H1 (cell line): ENCODE results near the gene C16orf89. TPM values are rescaled to one million over a fixed set of nuclear protein-coding genes. Genes with fewer than 3 reads are reported as not detected.
"Not testable (repeated sequence)": the region's sequence is repeated elsewhere in the genome, so short reads cannot be mapped to it uniquely, and the experiment has no call there.

Experiments
- CTCF ChIA-PET: fragments of 300-600 bp; sonication (Branson Sonifier 250); formaldehyde crosslinking; loops from one replicate; lab custom pipeline; 2021; ENCODE audit not compliant: partially characterized antibody; lab: Charles Lee
- POLR2A ChIA-PET: fragments of 300-600 bp; sonication (Branson Sonifier 250); formaldehyde crosslinking; loops from one replicate; lab custom pipeline; 2021; ENCODE audit warnings: inconsistent platforms; ENCODE audit not compliant: partially characterized antibody; lab: Charles Lee
- DNase-seq, 2 experiments: peaks; one replicate each; pipeline versions ENCODE4 v3.0.0 to v3.0.0-alpha.2; 2010 to 2022; ENCODE audit warnings: low spot score in 2 of 2, low read depth in 1 of 2, mixed read lengths in 1 of 2
- FAIRE-seq: peaks from 2 replicates; lab custom pipeline; 2011; peaks lifted over from hg19 to GRCh38; lab: Jason Lieb, UNC
- H2AFZ ChIP-seq: 2 replicates; pipeline ENCODE4 v1.8.1; 2012; ENCODE audit warnings: low read length, inconsistent platforms
- H2AK5ac ChIP-seq: 2 replicates; pipeline ENCODE4 v1.6.1; 2013; ENCODE audit warnings: low read depth, low read length
- H2BK120ac ChIP-seq: replicated peaks from 2 replicates; pipeline ENCODE3; 2013; ENCODE audit warnings: low read depth, low read length, inconsistent platforms
- H2BK12ac ChIP-seq: 2 replicates; pipeline ENCODE4 v1.6.1; 2013; ENCODE audit warnings: low read depth, low read length
- H2BK15ac ChIP-seq: 2 replicates; pipeline ENCODE4 v1.6.1; 2013; ENCODE audit warnings: low read length
- H2BK20ac ChIP-seq: 2 replicates; pipeline ENCODE4 v1.6.1; 2013; ENCODE audit warnings: low read length
- H2BK5ac ChIP-seq: 2 replicates; pipeline ENCODE4 v1.6.1; 2013; ENCODE audit warnings: low read depth, low read length
- H3K14ac ChIP-seq: 2 replicates; pipeline ENCODE4 v1.6.1; 2013; ENCODE audit warnings: inconsistent platforms; ENCODE audit not compliant: insufficient read length
- H3K18ac ChIP-seq: 2 replicates; pipeline ENCODE4 v1.6.1; 2013; ENCODE audit warnings: low read length; ENCODE audit errors: extremely low read depth
- H3K23ac ChIP-seq: 2 replicates; pipeline ENCODE4 v1.6.1; 2013; ENCODE audit warnings: inconsistent platforms; ENCODE audit not compliant: insufficient read length
- H3K23me2 ChIP-seq: 2 replicates; pipeline ENCODE4 v1.6.1; 2013; ENCODE audit warnings: low read depth, low read length
- H3K27ac ChIP-seq: 2 replicates; pipeline ENCODE4 v1.6.1; 2011; ENCODE audit warnings: low read depth, low read length, inconsistent platforms
- H3K27me3 ChIP-seq, 4 experiments: replicated peaks in 1 of 4; 1 replicate in 1 of 4; 2 replicates in 3 of 4; pipeline versions ENCODE4 v1.6.1 to v1.8.1; 2011 to 2013; ENCODE audit warnings: low read length in 3 of 4, mild to moderate bottlenecking in 3 of 4, inconsistent platforms in 2 of 4, mixed read lengths in 2 of 4, moderate library complexity in 1 of 4; ENCODE audit not compliant: control insufficient read depth in 3 of 4, insufficient read depth in 3 of 4; ENCODE audit errors: extremely low read depth in 1 of 4
- H3K36me3 ChIP-seq, 4 experiments: 2 replicates each; pipeline versions ENCODE4 v1.6.1 to v1.8.1; 2011 to 2013; ENCODE audit warnings: mild to moderate bottlenecking in 4 of 4, low read length in 3 of 4, moderate library complexity in 2 of 4, control low read depth in 1 of 4, inconsistent platforms in 1 of 4; ENCODE audit not compliant: insufficient read depth in 4 of 4, control insufficient read depth in 2 of 4
- H3K4ac ChIP-seq: replicated peaks from 2 replicates; pipeline ENCODE3; 2013; ENCODE audit warnings: low read length, low read depth, mixed read lengths, inconsistent platforms; ENCODE audit not compliant: insufficient read length
- H3K4me1 ChIP-seq, 4 experiments: replicated peaks in 1 of 4; 1 replicate in 1 of 4; 2 replicates in 3 of 4; pipeline versions ENCODE4 v1.6.1 to v1.8.1; 2011 to 2013; ENCODE audit warnings: low read length in 3 of 4, inconsistent platforms in 2 of 4, mixed read lengths in 1 of 4; ENCODE audit not compliant: insufficient read depth in 4 of 4, control insufficient read depth in 3 of 4
- H3K4me2 ChIP-seq, 2 experiments: 2 replicates each; pipeline versions ENCODE4 v1.6.1 to v1.8.1; 2011 to 2013; ENCODE audit warnings: low read depth in 2 of 2, low read length in 2 of 2, control low read depth in 1 of 2, inconsistent platforms in 1 of 2, mild to moderate bottlenecking in 1 of 2; ENCODE audit not compliant: insufficient read depth in 1 of 2
- H3K4me3 ChIP-seq, 4 experiments: fragments of 200-600, 300-600 bp in 1 of 4; sonication (generic), shearing (Covaris generic), sonication (Bioruptor Twin) in 1 of 4; 2 replicates each; pipeline versions ENCODE4 v1.5.1 to v1.8.1; 2011 to 2016; ENCODE audit warnings: low read length in 4 of 4, low read depth in 3 of 4, control low read depth in 2 of 4, inconsistent platforms in 2 of 4, mild to moderate bottlenecking in 2 of 4, mixed read lengths in 1 of 4, moderate library complexity in 1 of 4; ENCODE audit not compliant: insufficient read depth in 2 of 4; ENCODE audit errors: extremely low read depth in 1 of 4
- H3K56ac ChIP-seq: replicated peaks from 2 replicates; pipeline ENCODE3; 2013; ENCODE audit warnings: low read depth, mild to moderate bottlenecking, mixed read lengths, low read length, inconsistent platforms; ENCODE audit not compliant: insufficient read length
- H3K79me1 ChIP-seq: 2 replicates; pipeline ENCODE4 v1.6.1; 2013; ENCODE audit warnings: low read depth, low read length, control low read depth
- H3K79me2 ChIP-seq, 2 experiments: 2 replicates each; pipeline versions ENCODE4 v1.6.1 to v1.8.1; 2012 to 2013; ENCODE audit warnings: low read length in 2 of 2, mild to moderate bottlenecking in 2 of 2, inconsistent platforms in 1 of 2; ENCODE audit not compliant: insufficient read depth in 2 of 2, control insufficient read depth in 1 of 2
- H3K9ac ChIP-seq, 4 experiments: replicated peaks in 1 of 4; 1 replicate in 1 of 4; 2 replicates in 3 of 4; pipeline versions ENCODE4 v1.6.1 to v1.8.1; 2011 to 2013; ENCODE audit warnings: low read depth in 3 of 4, low read length in 3 of 4, control low read depth in 2 of 4, mild to moderate bottlenecking in 2 of 4, moderate library complexity in 2 of 4, inconsistent platforms in 1 of 4; ENCODE audit errors: extremely low read depth in 1 of 4
- H3K9me3 ChIP-seq, 2 experiments: 2 replicates each; pipeline versions ENCODE4 v1.6.1 to v1.8.1; 2012 to 2013; ENCODE audit warnings: mild to moderate bottlenecking in 2 of 2, moderate library complexity in 2 of 2, control low read depth in 1 of 2, inconsistent platforms in 1 of 2, low read depth in 1 of 2, low read length in 1 of 2, mixed read lengths in 1 of 2; ENCODE audit not compliant: insufficient read depth in 2 of 2
- H4K20me1 ChIP-seq, 2 experiments: replicated peaks in 1 of 2; 2 replicates each; pipeline versions ENCODE3 to v1.8.1; 2011 to 2013; ENCODE audit warnings: inconsistent platforms in 2 of 2, low read length in 2 of 2, mild to moderate bottlenecking in 1 of 2; ENCODE audit not compliant: insufficient read depth in 2 of 2, control insufficient read depth in 1 of 2
- H4K5ac ChIP-seq: 2 replicates; pipeline ENCODE4 v1.6.1; 2013; ENCODE audit warnings: low read length, low read depth, mixed read lengths, inconsistent platforms; ENCODE audit not compliant: insufficient read length
- H4K8ac ChIP-seq: 2 replicates; pipeline ENCODE4 v1.8.0; 2013; ENCODE audit warnings: mild to moderate bottlenecking, moderate library complexity, low read length, inconsistent platforms; ENCODE audit not compliant: insufficient read depth; ENCODE audit errors: extremely low read depth
- H4K91ac ChIP-seq: replicated peaks from 2 replicates; pipeline ENCODE3; 2013; ENCODE audit warnings: low read length, mixed read lengths, inconsistent platforms; ENCODE audit not compliant: insufficient read length
- WGBS, 2 experiments: shearing (Covaris generic) in 1 of 2; methylation state at CpG; one replicate each; pipeline versions ENCODE4 v1.1.6 to v1.1.7; 2013 to 2015; ENCODE audit warnings: low lambda C conversion rate in 2 of 2, mixed read lengths in 2 of 2, inconsistent platforms in 1 of 2, low coverage in 1 of 2, missing lambda C conversion rate in 1 of 2; ENCODE audit not compliant: insufficient replicate concordance in 2 of 2, insufficient coverage in 1 of 2, insufficient read length in 1 of 2; ENCODE audit errors: extremely low coverage in 1 of 2, missing lambda C conversion rate in 1 of 2; 5-methylcytosine and 5-hydroxymethylcytosine counted together
- polyA plus RNA-seq, 7 experiments: library from polyadenylated mRNA; depleted of rRNA in 3 of 7; stranded (reverse) in 5 of 7; unstranded in 2 of 7; fragments of >200 nt in 5 of 7; fragments of 200-250 nt in 2 of 7; gene quantifications; 1 replicate in 5 of 7; 2 replicates in 1 of 7; 4 replicates in 1 of 7; pipeline versions ENCODE4 v1.2.1 to v1.2.3, GENCODE V29; 2011 to 2013; ENCODE audit warnings: missing spikeins in 2 of 7, mixed read lengths in 2 of 7
- total RNA-seq: library from RNA; stranded (reverse); fragmentation: NEBNext Ultra II Directional; extraction: Animal tissue kit (Norgen Biotek cat#: 25700); gene quantifications from 2 replicates; pipeline ENCODE4 v1.2.1, GENCODE V29; 2021

C16orf89 gene
- total and polyA plus RNA-seq, 2 of the 8 experiments (the other 6 are each of a cell fraction or from before 2014, with no cell fraction given), result 6.7 to 9.9 TPM

- H3K79me1 ChIP-seq, H3K9me3 ChIP-seq, CTCF ChIA-PET, H3K4ac ChIP-seq, H4K8ac ChIP-seq, H3K27me3 ChIP-seq, H2BK120ac ChIP-seq, H3K27ac ChIP-seq, DNase-seq, H2AFZ ChIP-seq, H2AK5ac ChIP-seq, H4K91ac ChIP-seq, H2BK12ac ChIP-seq, FAIRE-seq, H2BK15ac ChIP-seq, H3K23ac ChIP-seq, H3K4me2 ChIP-seq, H4K5ac ChIP-seq, H2BK5ac ChIP-seq, H3K14ac ChIP-seq, POLR2A ChIA-PET, H4K20me1 ChIP-seq, H3K4me1 ChIP-seq, H3K18ac ChIP-seq, H3K56ac ChIP-seq, H3K9ac ChIP-seq, H3K23me2 ChIP-seq, H3K36me3 ChIP-seq, H3K4me3 ChIP-seq, H2BK20ac ChIP-seq, H3K79me2 ChIP-seq: not testable (repeated sequence)
- WGBS, 2 experiments, result 94% methylated on average over 4 of the region's 5 CpGs; no CpG with 5 or more reads in 1 of the 2 experiments
Observed at GRCh38 chr16:5105039-5105438, 39.3 kb upstream of the C16orf89 start.

GRCh38 chr16:5103296-5104032 is 37.7 kb upstream of the C16orf89 start:
- FAIRE-seq, H2BK120ac ChIP-seq, H3K9me3 ChIP-seq, H3K79me2 ChIP-seq, H4K5ac ChIP-seq, H3K4me1 ChIP-seq, H3K9ac ChIP-seq, H3K79me1 ChIP-seq, H2BK20ac ChIP-seq, H3K27me3 ChIP-seq, H3K14ac ChIP-seq, H3K4me3 ChIP-seq, H3K36me3 ChIP-seq, H2BK5ac ChIP-seq, H4K8ac ChIP-seq, H2BK15ac ChIP-seq, H4K20me1 ChIP-seq, H4K91ac ChIP-seq, CTCF ChIA-PET, H2AFZ ChIP-seq, H3K23ac ChIP-seq, H3K23me2 ChIP-seq, H3K56ac ChIP-seq, DNase-seq, H3K18ac ChIP-seq, POLR2A ChIA-PET, H3K4me2 ChIP-seq, H3K4ac ChIP-seq, H3K27ac ChIP-seq, H2AK5ac ChIP-seq, H2BK12ac ChIP-seq: not testable (repeated sequence)
- WGBS, 2 experiments, result 91% methylated on average over 11 of the region's 12 CpGs; no CpG with 5 or more reads in 1 of the 2 experiments
